Subcutaneous adipose tissue (tissue), 4 donors: ENCODE measurements around the gene PRKAG2. TPM values are rescaled to one million over a fixed set of nuclear protein-coding genes. Genes with fewer than 3 reads are reported as not detected.

Experiments
- total RNA-seq, 4 donors: library from RNA; depleted of rRNA; stranded (reverse); fragments of >200 nt; gene quantifications; one replicate each; pipeline ENCODE4 v1.1.0, GENCODE V29; 2016
- TF ChIP-seq, protein P1 (sequence below): fragments of 450-650 bp; IDR thresholded peaks from one replicate; pipeline ENCODE4 v1.5.1; 2016; ENCODE audit warnings: low read depth, mild to moderate bottlenecking, control low read depth, antibody characterized with exemption, moderate library complexity

The PRKAG2 gene
- total RNA-seq, 4 donors from 2014 or later = 47.1 to 77.6 (median 67.6) TPM

DNA sequence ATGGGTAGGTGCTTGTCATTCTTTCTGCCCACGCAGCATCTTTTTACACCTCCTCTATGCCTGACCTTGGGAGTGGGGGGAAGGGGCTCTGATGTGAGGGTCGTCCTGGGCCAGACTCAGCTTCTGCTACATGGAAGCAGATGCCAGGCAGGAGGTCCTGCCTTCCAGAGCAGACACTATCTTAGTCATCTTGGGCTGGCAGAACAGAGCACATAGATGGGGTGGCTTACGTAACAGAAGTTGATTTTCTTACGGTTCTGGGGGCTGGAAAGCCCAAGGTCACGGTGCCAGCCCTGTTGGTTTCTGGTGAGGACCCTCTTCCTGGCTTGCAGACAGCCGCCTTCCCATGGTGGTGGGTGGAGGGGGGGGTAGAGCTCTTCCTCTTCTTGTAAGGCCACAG is 159.0 kb downstream of the PRKAG2 start:
- TF ChIP-seq, protein P1, sequence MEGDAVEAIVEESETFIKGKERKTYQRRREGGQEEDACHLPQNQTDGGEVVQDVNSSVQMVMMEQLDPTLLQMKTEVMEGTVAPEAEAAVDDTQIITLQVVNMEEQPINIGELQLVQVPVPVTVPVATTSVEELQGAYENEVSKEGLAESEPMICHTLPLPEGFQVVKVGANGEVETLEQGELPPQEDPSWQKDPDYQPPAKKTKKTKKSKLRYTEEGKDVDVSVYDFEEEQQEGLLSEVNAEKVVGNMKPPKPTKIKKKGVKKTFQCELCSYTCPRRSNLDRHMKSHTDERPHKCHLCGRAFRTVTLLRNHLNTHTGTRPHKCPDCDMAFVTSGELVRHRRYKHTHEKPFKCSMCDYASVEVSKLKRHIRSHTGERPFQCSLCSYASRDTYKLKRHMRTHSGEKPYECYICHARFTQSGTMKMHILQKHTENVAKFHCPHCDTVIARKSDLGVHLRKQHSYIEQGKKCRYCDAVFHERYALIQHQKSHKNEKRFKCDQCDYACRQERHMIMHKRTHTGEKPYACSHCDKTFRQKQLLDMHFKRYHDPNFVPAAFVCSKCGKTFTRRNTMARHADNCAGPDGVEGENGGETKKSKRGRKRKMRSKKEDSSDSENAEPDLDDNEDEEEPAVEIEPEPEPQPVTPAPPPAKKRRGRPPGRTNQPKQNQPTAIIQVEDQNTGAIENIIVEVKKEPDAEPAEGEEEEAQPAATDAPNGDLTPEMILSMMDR = no peak

DNA sequence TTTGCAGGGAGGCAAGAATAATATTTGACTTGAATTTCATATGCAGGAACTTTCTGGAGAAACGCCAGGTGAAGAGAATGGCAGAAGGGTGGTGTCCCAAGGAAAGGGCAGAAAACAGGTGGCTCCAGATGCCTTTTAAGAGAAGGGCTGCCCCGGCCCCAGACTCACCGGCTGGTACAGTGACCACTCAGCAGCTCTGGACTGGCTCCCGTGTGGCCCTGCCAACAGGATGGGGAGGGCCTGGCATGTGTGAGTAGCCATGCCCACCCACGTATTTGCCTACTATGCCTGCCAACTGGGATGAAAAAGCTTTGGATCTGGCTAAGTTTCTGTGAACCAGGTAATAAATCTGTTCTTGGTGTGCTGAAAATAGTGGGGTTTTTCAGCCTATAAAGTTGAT is 159.5 kb downstream of the PRKAG2 start:
- TF ChIP-seq, protein P1 = no peak

DNA sequence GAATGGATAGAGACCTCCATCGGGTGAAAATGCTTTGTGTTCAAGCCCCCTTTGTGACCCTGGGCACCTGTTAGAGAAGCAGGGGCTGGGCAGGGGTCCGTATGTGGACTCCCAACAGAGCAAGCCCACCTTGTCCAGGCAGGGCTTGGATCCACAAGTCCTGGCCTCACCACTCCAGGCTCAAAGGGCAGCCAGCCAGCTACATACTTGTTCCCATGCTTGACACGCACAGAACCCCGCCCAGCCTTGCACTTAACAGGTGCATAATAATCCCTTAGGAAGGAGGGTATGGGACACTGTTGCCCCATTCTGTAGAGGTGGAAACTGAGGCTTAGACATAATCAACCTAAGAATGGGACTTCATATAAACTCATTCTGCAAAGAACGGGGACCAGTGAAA is 160.6 kb downstream of the PRKAG2 start:
- TF ChIP-seq, protein P1 = no peak

DNA sequence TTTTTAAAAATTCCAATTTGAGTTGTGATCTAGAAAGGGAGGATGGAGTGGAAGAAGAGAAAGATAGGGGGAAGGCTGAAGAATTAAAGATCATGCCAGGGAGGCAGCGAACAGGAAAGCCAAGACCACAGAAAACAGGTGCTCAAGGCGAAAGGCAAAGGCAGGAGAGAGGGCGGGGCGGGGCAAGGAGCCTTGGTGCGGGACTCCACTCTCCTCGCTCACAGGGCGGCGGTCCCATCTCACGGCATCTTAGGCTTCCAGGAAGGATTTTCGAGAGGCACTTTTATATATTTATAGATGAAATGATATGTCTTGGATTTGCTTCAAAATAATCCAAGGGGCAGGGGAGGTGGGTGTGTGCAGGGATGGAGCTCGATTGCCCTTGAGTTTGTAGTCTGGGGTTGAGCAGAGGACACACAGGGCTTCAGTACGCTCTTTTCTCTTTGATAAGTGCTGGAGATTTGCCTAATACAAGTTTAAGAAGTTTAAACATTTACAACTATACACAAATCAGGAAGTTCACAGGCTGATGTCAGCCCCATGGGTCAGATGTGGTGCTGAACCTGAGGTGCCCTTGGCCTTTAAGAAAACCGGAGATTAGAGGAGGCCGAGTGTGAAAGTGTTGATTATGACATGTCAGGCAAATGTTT is 161.1 kb downstream of the PRKAG2 start:
- TF ChIP-seq, protein P1 = no peak

DNA sequence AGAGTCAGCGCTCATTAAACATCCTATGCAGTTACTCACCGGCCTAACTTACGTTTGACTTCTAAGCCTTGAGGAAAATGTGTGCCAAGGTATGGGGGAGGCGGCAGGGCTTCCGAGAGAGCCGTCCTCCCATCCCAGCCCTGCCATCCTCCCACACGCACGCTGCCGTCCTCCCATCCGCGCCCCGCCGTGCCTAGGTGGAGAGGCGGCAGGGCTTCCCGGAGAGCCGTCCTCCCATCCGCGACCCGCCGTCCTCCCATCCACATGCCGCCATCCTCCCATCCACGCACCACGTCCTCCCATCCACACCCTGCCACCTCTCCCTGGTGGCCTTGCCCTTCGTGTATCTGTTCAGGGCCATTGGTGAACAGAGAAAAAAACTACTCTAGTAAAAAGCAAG is 162.7 kb downstream of the PRKAG2 start:
- TF ChIP-seq, protein P1 = no peak

DNA sequence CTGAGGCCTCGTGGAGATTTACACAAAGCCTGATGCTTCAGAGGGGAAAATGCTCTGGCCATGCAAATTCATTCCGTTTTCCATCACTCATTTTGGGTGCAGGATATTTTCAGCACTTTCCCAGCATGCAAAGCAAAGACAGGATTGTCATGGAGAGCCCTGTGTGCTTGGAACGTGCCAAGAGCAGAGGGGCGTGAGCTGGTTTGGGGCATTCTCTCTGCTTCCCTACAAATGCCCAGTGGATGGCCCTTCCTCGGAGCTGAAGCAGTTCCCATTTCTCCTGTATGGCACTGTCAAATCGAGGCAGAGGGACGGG is 164.1 kb downstream of the PRKAG2 start:
- TF ChIP-seq, protein P1 = no peak

DNA sequence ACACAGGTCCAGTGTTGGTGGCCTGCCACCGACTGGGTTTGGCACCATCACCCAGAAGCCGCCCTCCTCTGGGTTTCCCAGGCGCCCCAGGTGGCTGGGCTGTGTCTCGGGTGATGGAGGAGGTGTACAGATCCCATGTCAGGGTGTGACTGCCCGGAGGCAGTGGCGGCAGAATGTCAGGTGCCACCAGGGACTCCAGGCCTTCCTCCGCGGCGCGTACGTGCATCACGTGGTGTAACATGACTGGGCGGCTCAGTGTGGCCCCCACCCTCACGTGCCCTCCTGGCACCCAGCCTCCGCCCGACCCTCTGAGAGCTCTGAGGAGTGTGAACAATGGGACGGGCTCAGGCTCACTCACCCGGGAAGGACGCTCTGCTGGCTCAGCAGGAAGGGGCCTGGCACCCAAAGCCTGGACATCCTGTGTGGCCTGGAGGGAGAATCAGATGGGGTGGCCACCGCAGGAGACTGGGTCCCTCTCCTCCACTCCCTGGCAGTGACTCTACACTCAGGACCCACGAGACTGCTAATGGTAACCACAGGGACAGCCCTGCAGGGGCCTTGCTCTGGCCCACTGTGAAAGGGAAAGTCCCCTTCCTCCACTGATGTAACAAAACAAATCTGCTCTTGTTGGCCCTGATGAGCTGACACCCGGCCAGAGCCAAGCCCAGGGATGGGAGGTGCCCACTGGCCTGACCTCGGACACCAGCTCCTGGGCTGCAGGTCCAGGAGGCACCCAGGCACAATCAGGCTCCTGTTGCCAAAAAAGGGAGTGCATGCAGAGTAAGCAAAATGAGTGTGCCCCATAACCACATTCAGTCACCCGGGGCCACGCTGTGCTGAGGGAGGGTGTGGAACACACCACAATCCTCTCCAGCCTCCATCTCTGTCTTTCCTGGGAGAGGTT is 164.8 kb downstream of the PRKAG2 start:
- TF ChIP-seq, protein P1 = no peak
